ENCODE results near the gene PIAS4. TPM values are rescaled to one million over a fixed set of nuclear protein-coding genes. Genes with fewer than 3 reads are reported as not detected.

The PIAS4 gene
- polyA plus RNA-seq, 1 donor (not counting 4 experiments of a cell fraction or from before 2014, with no cell fraction given): 7.5 TPM

DNA sequence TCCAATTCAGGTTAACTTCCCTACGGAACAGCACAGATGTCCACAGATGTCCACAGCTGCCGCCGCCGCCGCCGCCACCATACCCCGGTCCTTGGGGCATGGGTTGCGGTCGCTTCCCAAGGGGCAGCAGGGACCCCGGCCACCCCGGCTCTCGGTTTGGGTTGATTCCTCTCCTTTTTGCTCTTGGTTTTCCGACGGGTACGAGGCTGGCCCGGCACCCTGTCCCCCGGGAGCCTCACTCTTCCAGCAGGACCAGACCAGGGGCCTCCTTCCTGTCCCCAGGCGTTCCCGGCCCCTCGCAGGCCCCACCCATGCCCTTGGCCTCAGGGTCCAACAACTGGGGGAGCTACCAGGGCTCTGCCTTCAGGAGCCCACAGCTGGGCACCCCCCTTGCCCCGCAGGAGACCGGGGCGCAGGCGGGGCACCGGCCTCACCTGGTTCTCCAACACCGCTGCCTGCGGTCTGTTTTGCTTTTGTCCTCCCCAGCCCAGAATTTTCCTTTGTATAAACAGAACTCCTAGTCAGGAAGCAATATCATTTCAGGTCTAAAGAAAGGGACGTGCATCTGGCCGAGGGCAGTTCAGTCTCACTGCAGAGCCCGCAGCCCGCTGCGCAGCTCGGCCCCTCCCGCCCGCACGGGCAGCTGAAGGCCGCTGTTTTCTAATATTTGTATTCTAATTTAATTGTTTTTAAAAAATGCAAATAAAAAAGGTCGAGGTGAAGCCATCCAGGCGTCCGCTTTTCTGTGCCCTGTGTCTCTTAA lies 31.3 kb downstream of the PIAS4 start:
- Histone ChIP-seq H3K79me2 (ENCODE audit: control insufficient read depth, insufficient read depth, low read length) (peaks cover under 1% of the 10 kb centered on the region), H3K27me3 (ENCODE audit: control insufficient read depth, extremely low read depth, insufficient read depth, low read length) (no peaks in the 10 kb centered on the region), H3K27ac (ENCODE audit: control insufficient read depth, insufficient read depth, low read length) (no peak overlapping the region), H3K4me3 (ENCODE audit: control insufficient read depth in 2 of 3, extremely low read depth in 1 of 3, insufficient read depth in 2 of 3, low read depth in 1 of 3, low read length in 3 of 3) (no peak overlapping the region), H2AFZ (ENCODE audit: control insufficient read depth, low read length) (no peak overlapping the region), H3K4me2 (ENCODE audit: control insufficient read depth, extremely low read depth, insufficient read depth, low read depth, low read length) (no peak overlapping the region), H3K9ac (ENCODE audit: control insufficient read depth, extremely low read depth, insufficient read depth, low read length) (no peak overlapping the region), H3K9me3 (ENCODE audit: control insufficient read depth, low read depth, low read length) (peaks cover 3% of the 10 kb centered on the region), H3K9me1 (ENCODE audit: control insufficient read depth, extremely low read depth, insufficient read depth, low read length) (no peaks in the 10 kb centered on the region), H4K20me1 (ENCODE audit: control insufficient read depth, extremely low read depth, insufficient read depth, low read length) (peaks cover 6% of the 10 kb centered on the region), H3K36me3 (ENCODE audit: control insufficient read depth in 2 of 2, extremely low read depth in 1 of 2, insufficient read depth in 2 of 2, low read length in 2 of 2) (peaks cover 8 to 11% of the 10 kb centered on the region in 2 experiments), H3K4me1 (ENCODE audit: control insufficient read depth, extremely low read depth, insufficient read depth, low read length) (no peaks in the 10 kb centered on the region)
- dilution Hi-C loops (cut with MboI; ENCODE audit: extremely low pct_ligation_motif_present, low sequenced_read_pairs): no loop called here
- no peak for DNase-seq (ENCODE audit: low read depth, low spot score)
- no peak for TF ChIP-seq EZH2 (IDR thresholded peaks at IDR 0.05; ENCODE audit: low read length)
- TF ChIP-seq, protein P1, sequence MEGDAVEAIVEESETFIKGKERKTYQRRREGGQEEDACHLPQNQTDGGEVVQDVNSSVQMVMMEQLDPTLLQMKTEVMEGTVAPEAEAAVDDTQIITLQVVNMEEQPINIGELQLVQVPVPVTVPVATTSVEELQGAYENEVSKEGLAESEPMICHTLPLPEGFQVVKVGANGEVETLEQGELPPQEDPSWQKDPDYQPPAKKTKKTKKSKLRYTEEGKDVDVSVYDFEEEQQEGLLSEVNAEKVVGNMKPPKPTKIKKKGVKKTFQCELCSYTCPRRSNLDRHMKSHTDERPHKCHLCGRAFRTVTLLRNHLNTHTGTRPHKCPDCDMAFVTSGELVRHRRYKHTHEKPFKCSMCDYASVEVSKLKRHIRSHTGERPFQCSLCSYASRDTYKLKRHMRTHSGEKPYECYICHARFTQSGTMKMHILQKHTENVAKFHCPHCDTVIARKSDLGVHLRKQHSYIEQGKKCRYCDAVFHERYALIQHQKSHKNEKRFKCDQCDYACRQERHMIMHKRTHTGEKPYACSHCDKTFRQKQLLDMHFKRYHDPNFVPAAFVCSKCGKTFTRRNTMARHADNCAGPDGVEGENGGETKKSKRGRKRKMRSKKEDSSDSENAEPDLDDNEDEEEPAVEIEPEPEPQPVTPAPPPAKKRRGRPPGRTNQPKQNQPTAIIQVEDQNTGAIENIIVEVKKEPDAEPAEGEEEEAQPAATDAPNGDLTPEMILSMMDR (optimal IDR thresholded peaks at IDR 0.05 in 1 of 3, IDR thresholded peaks at IDR 0.05 in 1 of 3, conservative IDR thresholded peaks at IDR 0.05 in 1 of 3; ENCODE audit: extremely low read depth in 1 of 3, insufficient read depth in 2 of 3, low read length in 3 of 3): no peak
- FAIRE-seq: no peak

DNA sequence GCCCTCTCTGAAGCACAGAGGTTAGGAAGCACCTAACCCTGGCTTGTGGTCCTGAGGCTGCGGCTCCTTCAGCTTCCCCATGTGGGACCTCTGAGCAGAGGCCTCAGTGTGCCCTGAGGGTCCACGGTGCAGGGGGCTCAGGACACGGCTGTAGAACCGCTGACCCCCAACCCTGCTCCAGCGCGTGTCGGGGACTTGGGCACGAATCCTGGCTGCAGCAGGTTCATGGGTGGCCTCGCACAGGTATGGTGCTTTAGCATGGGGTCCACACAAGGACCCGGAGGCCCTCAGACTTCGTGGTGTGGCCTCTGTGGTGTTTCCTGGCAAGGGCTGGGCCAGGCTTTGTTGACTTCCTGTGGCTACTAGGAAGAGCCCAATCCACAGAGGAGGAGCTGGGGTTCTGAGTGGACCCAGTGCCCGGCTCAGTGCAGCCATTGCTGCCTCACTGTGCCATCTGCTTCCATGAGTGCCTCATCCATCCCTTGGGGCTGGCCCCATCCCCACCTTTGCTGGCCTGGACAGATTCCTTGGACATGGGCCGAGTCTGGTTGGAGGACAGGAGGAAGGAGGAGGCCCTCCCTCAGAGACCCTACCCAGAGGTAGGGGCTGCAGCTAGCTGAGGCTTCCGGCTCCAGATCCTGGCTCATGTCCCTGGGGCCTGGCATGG lies 34.7 kb downstream of the PIAS4 start:
- Histone ChIP-seq H3K4me2 (ENCODE audit: control insufficient read depth, extremely low read depth, insufficient read depth, low read depth, low read length) (no peak overlapping the region), H3K9ac (ENCODE audit: control insufficient read depth, extremely low read depth, insufficient read depth, low read length) (no peak overlapping the region), H3K79me2 (ENCODE audit: control insufficient read depth, insufficient read depth, low read length) (peaks cover 22% of the 10 kb centered on the region), H3K36me3 (ENCODE audit: control insufficient read depth in 2 of 2, extremely low read depth in 1 of 2, insufficient read depth in 2 of 2, low read length in 2 of 2) (peaks cover 0 to 13% of the 10 kb centered on the region in 2 experiments), H3K27ac (ENCODE audit: control insufficient read depth, insufficient read depth, low read length) (no peak overlapping the region), H3K9me1 (ENCODE audit: control insufficient read depth, extremely low read depth, insufficient read depth, low read length) (no peaks in the 10 kb centered on the region), H4K20me1 (ENCODE audit: control insufficient read depth, extremely low read depth, insufficient read depth, low read length) (peaks cover 10% of the 10 kb centered on the region), H3K4me3 (ENCODE audit: control insufficient read depth in 2 of 3, extremely low read depth in 1 of 3, insufficient read depth in 2 of 3, low read depth in 1 of 3, low read length in 3 of 3) (no peak overlapping the region), H3K4me1 (ENCODE audit: control insufficient read depth, extremely low read depth, insufficient read depth, low read length) (no peaks in the 10 kb centered on the region), H3K27me3 (ENCODE audit: control insufficient read depth, extremely low read depth, insufficient read depth, low read length) (no peaks in the 10 kb centered on the region), H2AFZ (ENCODE audit: control insufficient read depth, low read length) (no peak overlapping the region), H3K9me3 (ENCODE audit: control insufficient read depth, low read depth, low read length) (no peaks in the 10 kb centered on the region)
- FAIRE-seq (no peak), DNase-seq (ENCODE audit: low read depth, low spot score) (no peak)
- TF ChIP-seq, protein P1 (optimal IDR thresholded peaks at IDR 0.05 in 1 of 3, IDR thresholded peaks at IDR 0.05 in 1 of 3, conservative IDR thresholded peaks at IDR 0.05 in 1 of 3; ENCODE audit: extremely low read depth in 1 of 3, insufficient read depth in 2 of 3, low read length in 3 of 3): no peak
- no peak for TF ChIP-seq EZH2 (IDR thresholded peaks at IDR 0.05; ENCODE audit: low read length)
- dilution Hi-C loops (cut with MboI; ENCODE audit: extremely low pct_ligation_motif_present, low sequenced_read_pairs): no loop called here
